PC-3 (cell line): Measurements from ENCODE around the gene SLC17A7. TPM values are rescaled to one million over a fixed set of nuclear protein-coding genes. Genes with fewer than 3 reads are reported as not detected.

Experiments
- ATAC-seq: fragments of 200-7000 bp; cut with Tn5 transposase; 2 replicates; pipeline ENCODE4 v1.9.1; 2020; ENCODE audit warnings: mild to moderate bottlenecking, moderate library complexity
- BruUV-seq: library from RNA; stranded (reverse); fragments of 400-500 nt; replicated peaks from 2 replicates; lab custom pipeline; 2021; lab: Mats Ljungman, UMichigan
- CTCF ChIA-PET: fragments of 300-600 bp; sonication (Branson Sonifier 250); formaldehyde crosslinking; loops from one replicate; lab custom pipeline; 2022; ENCODE audit warnings: antibody characterized with exemption; lab: Charles Lee
- POLR2A ChIA-PET: fragments of 300-600 bp; sonication (Branson Sonifier 250); formaldehyde crosslinking; loops from one replicate; lab custom pipeline; 2022; ENCODE audit warnings: antibody characterized with exemption; ENCODE audit not compliant: unreplicated experiment; lab: Charles Lee
- DNase-seq: peaks from one replicate; pipeline ENCODE4 v3.0.0-alpha.2; 2015
- H2AFZ ChIP-seq: fragments of 300-600 bp; sonication (generic); 2 replicates; pipeline ENCODE4 v1.6.0; 2016; ENCODE audit warnings: antibody characterized with exemption, low read length
- H3F3A ChIP-seq: fragments of 300-600 bp; sonication (generic); one replicate; pipeline ENCODE4 v1.6.0; 2017; ENCODE audit warnings: antibody characterized with exemption, low read length, control low read depth, mild to moderate bottlenecking; ENCODE audit not compliant: unreplicated experiment
- H3K27ac ChIP-seq: fragments of 300-600 bp; sonication (generic); 2 replicates; pipeline ENCODE4 v1.5.1; 2016; ENCODE audit warnings: mild to moderate bottlenecking, low read length
- H3K27me3 ChIP-seq: fragments of 300-600 bp; sonication (generic); 2 replicates; pipeline ENCODE4 v1.6.1; 2016; ENCODE audit warnings: low read length, mixed read lengths
- H3K36me3 ChIP-seq: fragments of 300-600 bp; sonication (generic); 2 replicates; pipeline ENCODE4 v1.6.1; 2016; ENCODE audit warnings: low read depth, mixed run types, low read length, mixed read lengths
- H3K4me1 ChIP-seq: fragments of 300-600 bp; sonication (generic); 2 replicates; pipeline ENCODE4 v1.5.1; 2016; ENCODE audit warnings: low read length; ENCODE audit not compliant: insufficient read depth
- H3K4me2 ChIP-seq: fragments of 300-600 bp; sonication (generic); 2 replicates; pipeline ENCODE4 v1.6.0; 2016; ENCODE audit warnings: low read length
- H3K4me3 ChIP-seq: fragments of 300-600 bp; sonication (generic); 2 replicates; pipeline ENCODE4 v1.5.1; 2016; ENCODE audit warnings: mild to moderate bottlenecking, low read length, mixed read lengths
- H3K79me2 ChIP-seq: fragments of 300-600 bp; sonication (generic); 2 replicates; pipeline ENCODE4 v1.6.1; 2017; ENCODE audit warnings: low read length, mixed read lengths
- H3K9ac ChIP-seq: fragments of 300-600 bp; sonication (generic); 2 replicates; pipeline ENCODE4 v1.6.0; 2016; ENCODE audit warnings: mild to moderate bottlenecking, low read length
- H3K9me2 ChIP-seq: fragments of 300-600 bp; sonication (generic); replicated peaks from 2 replicates; pipeline ENCODE4 v1.6.1; 2016; ENCODE audit warnings: mixed run types, low read length, mixed read lengths
- H3K9me3 ChIP-seq: fragments of 300-600 bp; sonication (generic); 2 replicates; pipeline ENCODE4 v1.6.1; 2016; ENCODE audit warnings: low read length, mixed read lengths
- H4K20me1 ChIP-seq: fragments of 300-600 bp; sonication (generic); 2 replicates; pipeline ENCODE4 v1.6.1; 2016; ENCODE audit warnings: low read length, mixed read lengths
- EZH2 ChIP-seq: fragments of 300-600 bp; sonication (generic); IDR thresholded peaks from one replicate; pipeline ENCODE4 v1.6.1; 2017; ENCODE audit warnings: antibody characterized with exemption, mild to moderate bottlenecking, low read length; ENCODE audit not compliant: unreplicated experiment
- EZH2phosphoT487 ChIP-seq: fragments of 300-600 bp; sonication (generic); IDR thresholded peaks from 2 replicates; pipeline ENCODE4 v1.6.1; 2018; ENCODE audit warnings: mild to moderate bottlenecking, antibody characterized with exemption, low read length, borderline replicate concordance
- intact Hi-C: fragments of 100-400 bp; cut with micrococcal nuclease; formaldehyde crosslinking; loops from 2 replicates; pipeline ENCODE4 v1.9.0; 2023
- total RNA-seq: library from RNA; depleted of rRNA; stranded (reverse); fragments of >200 nt; gene quantifications from 2 replicates; pipeline ENCODE4 v1.2.3, GENCODE V29; 2014
- TF ChIP-seq, protein P1 (sequence below): fragments of 300-600 bp; sonication (generic); conservative IDR thresholded peaks from 2 replicates; pipeline ENCODE4 v1.5.1; 2017; ENCODE audit warnings: antibody characterized with exemption, low read depth, mild to moderate bottlenecking, low read length

The SLC17A7 gene
- total RNA-seq, 1 experiment from 2014 or later: 0.11 TPM

DNA sequence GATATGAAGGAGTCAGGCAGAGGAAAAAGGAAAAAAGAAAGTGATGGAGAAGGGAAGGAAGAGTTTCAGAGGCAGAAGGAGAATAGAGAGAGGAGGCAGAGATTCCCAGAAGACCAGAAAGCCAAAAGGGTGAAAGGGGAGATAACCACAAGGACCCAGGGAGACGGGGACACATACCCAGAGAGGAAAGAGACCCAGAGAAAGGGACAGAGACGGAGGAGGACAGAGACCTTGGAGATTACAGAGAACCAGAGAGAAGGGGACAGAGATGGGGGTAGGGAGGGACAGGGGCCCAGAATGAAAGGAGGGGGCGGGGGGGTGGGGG is 19.5 kb downstream of the SLC17A7 start:
- Histone ChIP-seq H3K27me3 (peaks cover 99% of the 10 kb centered on the region), H4K20me1 (no peaks in the 10 kb centered on the region), H3F3A (no peaks in the 10 kb centered on the region), H3K9me3 (no peaks in the 10 kb centered on the region), H3K36me3 (no peaks in the 10 kb centered on the region), H2AFZ (no peak overlapping the region), H3K4me1 (no peaks in the 10 kb centered on the region), H3K9ac (no peak overlapping the region), H3K4me3 (no peak overlapping the region), H3K4me2 (no peak overlapping the region), H3K9me2 (no peaks in the 10 kb centered on the region), H3K27ac (no peak overlapping the region), H3K79me2 (no peaks in the 10 kb centered on the region)
- POLR2A ChIA-PET: no interaction called here
- CTCF ChIA-PET: no interaction called here
- TF ChIP-seq EZH2 (peak; percentile 7), EZH2phosphoT487 (0 out of 2 replicates have a peak, but pooled peaks have one; percentile 2)
- TF ChIP-seq, protein P1, sequence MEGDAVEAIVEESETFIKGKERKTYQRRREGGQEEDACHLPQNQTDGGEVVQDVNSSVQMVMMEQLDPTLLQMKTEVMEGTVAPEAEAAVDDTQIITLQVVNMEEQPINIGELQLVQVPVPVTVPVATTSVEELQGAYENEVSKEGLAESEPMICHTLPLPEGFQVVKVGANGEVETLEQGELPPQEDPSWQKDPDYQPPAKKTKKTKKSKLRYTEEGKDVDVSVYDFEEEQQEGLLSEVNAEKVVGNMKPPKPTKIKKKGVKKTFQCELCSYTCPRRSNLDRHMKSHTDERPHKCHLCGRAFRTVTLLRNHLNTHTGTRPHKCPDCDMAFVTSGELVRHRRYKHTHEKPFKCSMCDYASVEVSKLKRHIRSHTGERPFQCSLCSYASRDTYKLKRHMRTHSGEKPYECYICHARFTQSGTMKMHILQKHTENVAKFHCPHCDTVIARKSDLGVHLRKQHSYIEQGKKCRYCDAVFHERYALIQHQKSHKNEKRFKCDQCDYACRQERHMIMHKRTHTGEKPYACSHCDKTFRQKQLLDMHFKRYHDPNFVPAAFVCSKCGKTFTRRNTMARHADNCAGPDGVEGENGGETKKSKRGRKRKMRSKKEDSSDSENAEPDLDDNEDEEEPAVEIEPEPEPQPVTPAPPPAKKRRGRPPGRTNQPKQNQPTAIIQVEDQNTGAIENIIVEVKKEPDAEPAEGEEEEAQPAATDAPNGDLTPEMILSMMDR: no peak
- intact Hi-C loops: no loop called here
- ATAC-seq: no peak
- no peak for DNase-seq
- no TSS peak for BruUV-seq

DNA sequence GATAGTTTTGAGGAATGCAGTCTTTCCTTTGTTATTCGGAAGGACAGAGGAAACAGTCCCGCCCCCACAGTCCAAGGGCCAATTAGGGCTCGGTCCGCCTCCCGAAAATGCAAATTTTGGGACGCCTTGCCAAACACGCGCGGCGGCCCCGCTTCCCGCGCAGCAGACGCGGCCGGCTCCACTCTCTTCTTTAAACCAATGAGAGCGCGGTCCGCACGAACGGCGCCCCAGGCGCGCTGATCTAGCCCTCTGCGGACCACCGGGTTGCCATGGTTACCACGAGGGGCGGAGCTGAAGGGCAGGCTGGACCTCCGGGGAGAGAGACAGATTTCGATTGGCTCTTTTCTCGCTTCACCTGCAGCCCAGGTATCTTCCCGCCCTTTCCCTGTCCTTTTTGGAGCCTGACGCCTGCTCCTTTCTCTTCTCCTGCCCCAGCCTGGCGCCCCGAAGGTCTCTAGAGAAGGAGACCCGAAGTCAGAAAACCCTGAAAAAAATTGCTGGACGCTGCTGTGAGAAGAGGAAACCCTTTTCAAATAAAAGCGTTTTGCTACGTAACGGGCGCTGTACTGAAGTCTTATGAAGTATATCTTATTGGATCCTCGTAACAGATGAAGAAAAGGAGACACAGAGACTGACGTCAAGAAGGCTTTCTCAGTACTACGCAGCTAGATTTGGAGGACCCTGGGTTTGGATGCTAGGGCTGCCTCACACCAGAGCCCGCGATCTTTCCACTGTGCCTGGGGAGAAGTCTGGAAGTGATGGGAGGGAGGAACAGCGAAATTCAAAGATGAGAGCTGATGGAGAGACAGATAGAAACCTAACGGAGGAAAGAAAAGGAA is 20.1 kb downstream of the SLC17A7 start:
- no peaks in the 10 kb centered on the region for H3F3A ChIP-seq
- no peaks in the 10 kb centered on the region for H3K36me3 ChIP-seq
- no peak overlapping the region for H3K9ac ChIP-seq
- no peak overlapping the region for H3K27ac ChIP-seq
- H3K9me3 ChIP-seq: no peaks in the 10 kb centered on the region
- H4K20me1 ChIP-seq: no peaks in the 10 kb centered on the region
- ATAC-seq (no peak), DNase-seq (peak; percentile 47)
- intact Hi-C loops: no loop called here
- BruUV-seq: no TSS peak
- H3K4me2 ChIP-seq: peak overlapping the region; percentile 49; the same call in 1 of the 2 replicates
- no peak overlapping the region for H2AFZ ChIP-seq
- H3K79me2 ChIP-seq: no peaks in the 10 kb centered on the region
- no peaks in the 10 kb centered on the region for H3K9me2 ChIP-seq
- ChIA-PET CTCF (interaction anchor here (0.6 kb wide), 1 partner anchor 530 kb away, joined by 3 read pairs; no protein-coding TSS in a partner anchor), POLR2A (no interaction called here)
- TF ChIP-seq EZH2phosphoT487 (0 out of 2 replicates have a peak, but pooled peaks have one; percentile 43), EZH2 (peak; percentile 81)
- TF ChIP-seq, protein P1: no peak
- H3K4me1 ChIP-seq: no peaks in the 10 kb centered on the region
- H3K4me3 ChIP-seq: no peak overlapping the region
- H3K27me3 ChIP-seq: peaks cover 99% of the 10 kb centered on the region

DNA sequence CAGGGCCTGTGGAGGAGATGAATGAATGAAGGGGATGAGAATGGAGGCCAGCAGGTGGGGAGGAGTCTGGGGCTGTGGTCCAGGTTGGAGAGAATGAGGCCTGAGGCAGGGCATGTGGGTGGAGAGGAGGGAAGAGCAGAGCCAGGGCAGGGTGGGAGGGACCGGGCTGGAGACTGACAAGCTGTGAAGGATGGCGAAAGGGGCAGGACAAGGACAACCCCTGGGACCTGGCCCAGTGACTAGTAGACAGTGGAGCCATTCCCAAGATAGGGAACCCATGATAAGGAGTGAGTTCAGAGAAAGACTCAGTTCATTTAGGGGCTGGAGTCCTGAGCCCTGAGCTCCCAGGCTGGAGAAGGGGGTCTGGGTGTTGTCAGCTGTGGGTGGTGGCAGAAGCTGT is 21.1 kb downstream of the SLC17A7 start:
- no peak overlapping the region for H2AFZ ChIP-seq
- POLR2A ChIA-PET: no interaction called here
- H3K4me2 ChIP-seq: no peak overlapping the region
- intact Hi-C loops: no loop called here
- no peak for ATAC-seq
- H3K4me1 ChIP-seq: no peaks in the 10 kb centered on the region
- H3K27ac ChIP-seq: no peak overlapping the region
- H3K9me2 ChIP-seq: no peaks in the 10 kb centered on the region
- H3K9ac ChIP-seq: no peak overlapping the region
- H3K9me3 ChIP-seq: no peaks in the 10 kb centered on the region
- no TSS peak for BruUV-seq
- CTCF ChIA-PET: no interaction called here
- peaks cover 97% of the 10 kb centered on the region for H3K27me3 ChIP-seq
- H3K79me2 ChIP-seq: no peaks in the 10 kb centered on the region
- TF ChIP-seq EZH2phosphoT487 (no peak), EZH2 (no peak)
- TF ChIP-seq, protein P1: no peak
- no peaks in the 10 kb centered on the region for H3K36me3 ChIP-seq
- no peak for DNase-seq
- no peaks in the 10 kb centered on the region for H4K20me1 ChIP-seq
- no peak overlapping the region for H3K4me3 ChIP-seq
- no peaks in the 10 kb centered on the region for H3F3A ChIP-seq
